HEK293T (cell line): ENCODE results near the gene EIF4G1.

Source experiments
- ARNT ChIP-seq: fragments of 450-650 bp; IDR thresholded peaks from 2 replicates; pipeline ENCODE4 v1.6.1; 2017; ENCODE audit warnings: mild to moderate bottlenecking
- BHLHE40 ChIP-seq: fragments of 450-650 bp; IDR thresholded peaks from 2 replicates; pipeline ENCODE4 v1.6.1; 2016; ENCODE audit warnings: mild to moderate bottlenecking, moderate library complexity, borderline replicate concordance
- CTBP1 ChIP-seq: fragments of 450-650 bp; IDR thresholded peaks from 2 replicates; pipeline ENCODE4 v1.6.1; 2016; ENCODE audit warnings: borderline replicate concordance
- ELF4 ChIP-seq: fragments of 450-650 bp; IDR thresholded peaks from 2 replicates; pipeline ENCODE4 v1.6.1; 2017; ENCODE audit warnings: antibody characterized with exemption
- FOXA1 ChIP-seq: fragments of 450-650 bp; IDR thresholded peaks from 2 replicates; pipeline ENCODE4 v1.6.1; 2016; ENCODE audit warnings: mild to moderate bottlenecking
- FOXK2 ChIP-seq: fragments of 450-650 bp; IDR thresholded peaks from 2 replicates; pipeline ENCODE4 v1.6.1; 2016; ENCODE audit warnings: mild to moderate bottlenecking
- FOXM1 ChIP-seq: fragments of 450-650 bp; IDR thresholded peaks from 2 replicates; pipeline ENCODE4 v1.6.1; 2017; ENCODE audit warnings: mild to moderate bottlenecking, borderline replicate concordance
- PKNOX1 ChIP-seq: fragments of 450-650 bp; IDR thresholded peaks from 2 replicates; pipeline ENCODE4 v1.6.1; 2016
- SUZ12 ChIP-seq: fragments of 450-650 bp; IDR thresholded peaks from 2 replicates; pipeline ENCODE4 v1.6.1; 2016; ENCODE audit warnings: mild to moderate bottlenecking

- TF ChIP-seq FOXA1 (no peak), SUZ12 (no peak), FOXM1 (no peak), PKNOX1 (no peak), BHLHE40 (no peak), ARNT (no peak), CTBP1 (no peak), FOXK2 (no peak), ELF4 (no peak)
Measured at GRCh38 chr3:184305577-184305976, 8.8 kb upstream of the EIF4G1 start.
